HG02943 (cell line): ENCODE data around the gene PTX3.

Source experiments
- ATAC-seq: cut with Tn5 transposase; IDR thresholded peaks from one replicate; pipeline ENCODE4 v1.9.1; 2021; ENCODE audit warnings: mild to moderate bottlenecking, low read depth, moderate library complexity; ENCODE audit not compliant: unreplicated experiment

Gene PTX3

GRCh38 chr3:157420606-157421130, 16.0 kb upstream of the PTX3 start:
- no peak for ATAC-seq

GRCh38 chr3:157423337-157423736, 13.3 kb upstream of the PTX3 start:
- ATAC-seq, result no peak

GRCh38 chr3:157427901-157428300, 8.7 kb upstream of the PTX3 start:
- no peak for ATAC-seq

- ATAC-seq, result no peak
These were observed 7.8 kb upstream of the PTX3 start for GRCh38 chr3:157428853-157429252.

GRCh38 chr3:157429708-157430107, 6.9 kb upstream of the PTX3 start:
- no peak for ATAC-seq

- ATAC-seq, result no peak
These were observed 1.6 kb downstream of the PTX3 start for GRCh38 chr3:157438194-157438730.

GRCh38 chr3:157441102-157441624, 4.5 kb downstream of the PTX3 start:
- ATAC-seq, result no peak

GRCh38 chr3:157442729-157443128, 6.1 kb downstream of the PTX3 start:
- no peak for ATAC-seq

GRCh38 chr3:157443905-157444796, 7.5 kb downstream of the PTX3 start:
- no peak for ATAC-seq

GRCh38 chr3:157444797-157445184, 8.1 kb downstream of the PTX3 start:
- ATAC-seq, result no peak

- ATAC-seq, result no peak
These were observed 9.2 kb downstream of the PTX3 start for GRCh38 chr3:157445857-157446256.

- no peak for ATAC-seq
These were observed 10.5 kb downstream of the PTX3 start for GRCh38 chr3:157447026-157447694.

- ATAC-seq, result no peak
These were observed 15.4 kb downstream of the PTX3 start for GRCh38 chr3:157452097-157452496.

- ATAC-seq, result no peak
These were observed 17.2 kb downstream of the PTX3 start for GRCh38 chr3:157453824-157454223.

- ATAC-seq, result no peak
These were observed 23.1 kb downstream of the PTX3 start for GRCh38 chr3:157459706-157460105.

- ATAC-seq, result no peak
These were observed 23.6 kb downstream of the PTX3 start for GRCh38 chr3:157460253-157460652.

- no peak for ATAC-seq
These were observed 27.2 kb downstream of the PTX3 start for GRCh38 chr3:157463816-157464215.

GRCh38 chr3:157464321-157464720, 27.7 kb downstream of the PTX3 start:
- no peak for ATAC-seq

GRCh38 chr3:157465741-157466140, 29.1 kb downstream of the PTX3 start:
- ATAC-seq, result no peak

- ATAC-seq, result no peak
These were observed 30.6 kb downstream of the PTX3 start for GRCh38 chr3:157467200-157467599.
